SK-N-SH (cell line): ENCODE results near the gene IGF2R.

Source experiments
- EP300 ChIP-seq, 2 experiments: IDR thresholded peaks; 2 replicates each; pipeline versions ENCODE4 v1.4.0 to v1.6.1; 2012; ENCODE audit warnings: borderline replicate concordance in 1 of 2, low read depth in 1 of 2, low read length in 1 of 2
- GABPA ChIP-seq: IDR thresholded peaks from 2 replicates; pipeline ENCODE4 v1.4.0; 2012; ENCODE audit warnings: low read depth, mild to moderate bottlenecking
- JUND ChIP-seq: IDR thresholded peaks from 2 replicates; pipeline ENCODE4 v1.4.0; 2012
- POLR2AphosphoS5 ChIP-seq: IDR thresholded peaks from 2 replicates; pipeline ENCODE4 v1.6.1; 2012; ENCODE audit warnings: low read depth, low read length
- RFX5 ChIP-seq: IDR thresholded peaks from 2 replicates; pipeline ENCODE4 v1.6.1; 2012; ENCODE audit warnings: mild to moderate bottlenecking, improper control_type of control experiment, low read length
- SMC3 ChIP-seq: IDR thresholded peaks from 2 replicates; pipeline ENCODE4 v1.6.1; 2012; ENCODE audit warnings: low read depth, low read length, improper control_type of control experiment
- TF ChIP-seq, protein P1 (sequence below): fragments of 200-600 bp; sonication (generic); IDR thresholded peaks from 2 replicates; pipeline ENCODE4 v1.6.1; 2017; ENCODE audit warnings: antibody characterized with exemption, mild to moderate bottlenecking, moderate library complexity
- TF ChIP-seq, protein P2 (sequence below): fragments of 150-350 bp; IDR thresholded peaks from 2 replicates; pipeline ENCODE4 v1.6.1; 2017; ENCODE audit warnings: antibody characterized with exemption, low read length, low read depth, borderline replicate concordance
- TF ChIP-seq, protein P3 (sequence below): IDR thresholded peaks from 2 replicates; pipeline ENCODE4; 2012
- TF ChIP-seq, protein P4 (sequence below): IDR thresholded peaks from 2 replicates; pipeline ENCODE4 v1.6.1; 2012; ENCODE audit warnings: mild to moderate bottlenecking, low read depth, low read length, moderate library complexity

DNA sequence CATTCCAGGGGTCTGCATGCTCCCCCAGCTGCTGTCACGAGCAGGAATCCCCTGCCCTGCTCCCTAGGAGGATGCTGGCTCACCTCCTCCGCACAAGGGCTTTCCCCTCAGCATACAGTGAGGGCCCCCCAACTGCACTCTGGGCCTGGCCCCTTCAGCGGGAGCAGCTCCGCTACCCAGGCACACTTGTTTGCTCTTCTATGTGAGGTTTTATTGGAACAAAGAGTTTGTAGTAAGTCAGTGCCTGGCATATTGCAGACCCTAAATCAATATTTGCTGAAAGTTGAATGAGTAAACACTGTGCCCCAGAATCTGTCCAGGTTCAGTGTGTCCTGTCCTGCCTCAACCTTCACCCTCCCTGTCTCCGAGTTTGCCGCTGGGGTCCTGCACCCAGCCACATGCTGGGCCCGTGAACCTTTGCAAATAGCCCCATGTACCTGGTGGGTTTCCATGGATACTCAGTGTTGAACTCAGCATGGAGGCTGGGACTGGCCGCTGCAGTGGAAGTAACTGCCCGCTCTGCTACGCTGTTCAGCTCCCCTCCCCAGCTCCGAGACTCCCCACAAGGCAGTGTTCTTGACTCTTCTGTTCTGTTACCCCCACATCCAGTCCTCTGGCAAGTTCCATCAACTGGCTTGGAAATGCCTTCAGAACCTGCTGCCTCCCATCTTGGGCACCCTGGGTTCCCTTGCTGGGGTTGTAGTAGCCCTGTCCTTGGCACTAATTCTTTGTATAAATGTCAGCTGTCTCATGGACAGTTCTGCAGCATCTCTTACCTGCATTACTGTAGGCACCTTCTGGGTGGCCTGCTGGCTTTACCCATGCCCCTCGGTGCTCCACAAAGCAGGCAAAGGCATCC lies 168.5 kb downstream of the IGF2R start:
- no peak for TF ChIP-seq RFX5
- TF ChIP-seq, protein P1, sequence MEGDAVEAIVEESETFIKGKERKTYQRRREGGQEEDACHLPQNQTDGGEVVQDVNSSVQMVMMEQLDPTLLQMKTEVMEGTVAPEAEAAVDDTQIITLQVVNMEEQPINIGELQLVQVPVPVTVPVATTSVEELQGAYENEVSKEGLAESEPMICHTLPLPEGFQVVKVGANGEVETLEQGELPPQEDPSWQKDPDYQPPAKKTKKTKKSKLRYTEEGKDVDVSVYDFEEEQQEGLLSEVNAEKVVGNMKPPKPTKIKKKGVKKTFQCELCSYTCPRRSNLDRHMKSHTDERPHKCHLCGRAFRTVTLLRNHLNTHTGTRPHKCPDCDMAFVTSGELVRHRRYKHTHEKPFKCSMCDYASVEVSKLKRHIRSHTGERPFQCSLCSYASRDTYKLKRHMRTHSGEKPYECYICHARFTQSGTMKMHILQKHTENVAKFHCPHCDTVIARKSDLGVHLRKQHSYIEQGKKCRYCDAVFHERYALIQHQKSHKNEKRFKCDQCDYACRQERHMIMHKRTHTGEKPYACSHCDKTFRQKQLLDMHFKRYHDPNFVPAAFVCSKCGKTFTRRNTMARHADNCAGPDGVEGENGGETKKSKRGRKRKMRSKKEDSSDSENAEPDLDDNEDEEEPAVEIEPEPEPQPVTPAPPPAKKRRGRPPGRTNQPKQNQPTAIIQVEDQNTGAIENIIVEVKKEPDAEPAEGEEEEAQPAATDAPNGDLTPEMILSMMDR = no peak
- TF ChIP-seq EP300 (IDR thresholded peaks at IDR 0.05; ENCODE audit: borderline replicate concordance in 1 of 2, low read depth in 1 of 2, low read length in 1 of 2) = no peak
- TF ChIP-seq POLR2AphosphoS5 = no peak
- no peak for TF ChIP-seq SMC3
- TF ChIP-seq, protein P2, sequence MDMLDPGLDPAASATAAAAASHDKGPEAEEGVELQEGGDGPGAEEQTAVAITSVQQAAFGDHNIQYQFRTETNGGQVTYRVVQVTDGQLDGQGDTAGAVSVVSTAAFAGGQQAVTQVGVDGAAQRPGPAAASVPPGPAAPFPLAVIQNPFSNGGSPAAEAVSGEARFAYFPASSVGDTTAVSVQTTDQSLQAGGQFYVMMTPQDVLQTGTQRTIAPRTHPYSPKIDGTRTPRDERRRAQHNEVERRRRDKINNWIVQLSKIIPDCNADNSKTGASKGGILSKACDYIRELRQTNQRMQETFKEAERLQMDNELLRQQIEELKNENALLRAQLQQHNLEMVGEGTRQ = no peak
- TF ChIP-seq GABPA = no peak
- TF ChIP-seq, protein P3, sequence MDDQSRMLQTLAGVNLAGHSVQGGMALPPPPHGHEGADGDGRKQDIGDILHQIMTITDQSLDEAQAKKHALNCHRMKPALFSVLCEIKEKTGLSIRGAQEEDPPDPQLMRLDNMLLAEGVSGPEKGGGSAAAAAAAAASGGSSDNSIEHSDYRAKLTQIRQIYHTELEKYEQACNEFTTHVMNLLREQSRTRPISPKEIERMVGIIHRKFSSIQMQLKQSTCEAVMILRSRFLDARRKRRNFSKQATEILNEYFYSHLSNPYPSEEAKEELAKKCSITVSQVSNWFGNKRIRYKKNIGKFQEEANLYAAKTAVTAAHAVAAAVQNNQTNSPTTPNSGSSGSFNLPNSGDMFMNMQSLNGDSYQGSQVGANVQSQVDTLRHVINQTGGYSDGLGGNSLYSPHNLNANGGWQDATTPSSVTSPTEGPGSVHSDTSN = no peak
- no peak for TF ChIP-seq JUND
- TF ChIP-seq, protein P4, sequence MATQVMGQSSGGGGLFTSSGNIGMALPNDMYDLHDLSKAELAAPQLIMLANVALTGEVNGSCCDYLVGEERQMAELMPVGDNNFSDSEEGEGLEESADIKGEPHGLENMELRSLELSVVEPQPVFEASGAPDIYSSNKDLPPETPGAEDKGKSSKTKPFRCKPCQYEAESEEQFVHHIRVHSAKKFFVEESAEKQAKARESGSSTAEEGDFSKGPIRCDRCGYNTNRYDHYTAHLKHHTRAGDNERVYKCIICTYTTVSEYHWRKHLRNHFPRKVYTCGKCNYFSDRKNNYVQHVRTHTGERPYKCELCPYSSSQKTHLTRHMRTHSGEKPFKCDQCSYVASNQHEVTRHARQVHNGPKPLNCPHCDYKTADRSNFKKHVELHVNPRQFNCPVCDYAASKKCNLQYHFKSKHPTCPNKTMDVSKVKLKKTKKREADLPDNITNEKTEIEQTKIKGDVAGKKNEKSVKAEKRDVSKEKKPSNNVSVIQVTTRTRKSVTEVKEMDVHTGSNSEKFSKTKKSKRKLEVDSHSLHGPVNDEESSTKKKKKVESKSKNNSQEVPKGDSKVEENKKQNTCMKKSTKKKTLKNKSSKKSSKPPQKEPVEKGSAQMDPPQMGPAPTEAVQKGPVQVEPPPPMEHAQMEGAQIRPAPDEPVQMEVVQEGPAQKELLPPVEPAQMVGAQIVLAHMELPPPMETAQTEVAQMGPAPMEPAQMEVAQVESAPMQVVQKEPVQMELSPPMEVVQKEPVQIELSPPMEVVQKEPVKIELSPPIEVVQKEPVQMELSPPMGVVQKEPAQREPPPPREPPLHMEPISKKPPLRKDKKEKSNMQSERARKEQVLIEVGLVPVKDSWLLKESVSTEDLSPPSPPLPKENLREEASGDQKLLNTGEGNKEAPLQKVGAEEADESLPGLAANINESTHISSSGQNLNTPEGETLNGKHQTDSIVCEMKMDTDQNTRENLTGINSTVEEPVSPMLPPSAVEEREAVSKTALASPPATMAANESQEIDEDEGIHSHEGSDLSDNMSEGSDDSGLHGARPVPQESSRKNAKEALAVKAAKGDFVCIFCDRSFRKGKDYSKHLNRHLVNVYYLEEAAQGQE = no peak
